Measurements from ENCODE around the gene GFPT2. TPM values are rescaled to one million over a fixed set of nuclear protein-coding genes. Genes with fewer than 3 reads are reported as not detected.

The GFPT2 gene
- total RNA-seq, 1 donor from 2014 or later = 70.7 TPM

GRCh38 chr5:180381851-180382480 lies 28.8 kb upstream of the GFPT2 start:
- Mint-ChIP-seq H3K9me3 (ENCODE audit: unreplicated experiment) (no peaks in the 10 kb centered on the region), H3K4me3 (ENCODE audit: unreplicated experiment) (no peak overlapping the region), H3K36me3 (ENCODE audit: unreplicated experiment) (no peaks in the 10 kb centered on the region), H3K4me1 (ENCODE audit: unreplicated experiment) (peaks cover 15% of the 10 kb centered on the region), H3K27me3 (ENCODE audit: unreplicated experiment) (peaks cover 3% of the 10 kb centered on the region), H3K27ac (ENCODE audit: unreplicated experiment) (no peak overlapping the region)
- no peak for DNase-seq (ENCODE audit: extremely low spot score, unreplicated experiment)
- no peak for TF ChIP-seq CTCF (IDR thresholded peaks at IDR 0.05)

GRCh38 chr5:180381428-180381827 lies 28.3 kb upstream of the GFPT2 start:
- peaks cover 3% of the 10 kb centered on the region for H3K27me3 Mint-ChIP-seq (ENCODE audit: unreplicated experiment)
- H3K9me3 Mint-ChIP-seq (ENCODE audit: unreplicated experiment) = no peaks in the 10 kb centered on the region
- peaks cover 15% of the 10 kb centered on the region for H3K4me1 Mint-ChIP-seq (ENCODE audit: unreplicated experiment)
- H3K27ac Mint-ChIP-seq (ENCODE audit: unreplicated experiment) = no peak overlapping the region
- no peak overlapping the region for H3K4me3 Mint-ChIP-seq (ENCODE audit: unreplicated experiment)
- no peaks in the 10 kb centered on the region for H3K36me3 Mint-ChIP-seq (ENCODE audit: unreplicated experiment)
- no peak for TF ChIP-seq CTCF (IDR thresholded peaks at IDR 0.05)
- DNase-seq (ENCODE audit: extremely low spot score, unreplicated experiment) = no peak

GRCh38 chr5:180380856-180381255 lies 27.7 kb upstream of the GFPT2 start:
- no peak for TF ChIP-seq CTCF (IDR thresholded peaks at IDR 0.05)
- H3K9me3 Mint-ChIP-seq (ENCODE audit: unreplicated experiment) = no peaks in the 10 kb centered on the region
- no peak overlapping the region for H3K4me3 Mint-ChIP-seq (ENCODE audit: unreplicated experiment)
- H3K4me1 Mint-ChIP-seq (ENCODE audit: unreplicated experiment) = peaks cover 15% of the 10 kb centered on the region
- DNase-seq (ENCODE audit: extremely low spot score, unreplicated experiment) = no peak
- peaks cover 3% of the 10 kb centered on the region for H3K27me3 Mint-ChIP-seq (ENCODE audit: unreplicated experiment)
- no peaks in the 10 kb centered on the region for H3K36me3 Mint-ChIP-seq (ENCODE audit: unreplicated experiment)
- H3K27ac Mint-ChIP-seq (ENCODE audit: unreplicated experiment) = peak overlapping the region; percentile 31

GRCh38 chr5:180380441-180380840 lies 27.3 kb upstream of the GFPT2 start:
- TF ChIP-seq CTCF (IDR thresholded peaks at IDR 0.05) = no peak
- H3K27me3 Mint-ChIP-seq (ENCODE audit: unreplicated experiment) = peaks cover 3% of the 10 kb centered on the region
- DNase-seq (ENCODE audit: extremely low spot score, unreplicated experiment) = no peak
- no peak overlapping the region for H3K27ac Mint-ChIP-seq (ENCODE audit: unreplicated experiment)
- H3K4me3 Mint-ChIP-seq (ENCODE audit: unreplicated experiment) = no peak overlapping the region
- no peaks in the 10 kb centered on the region for H3K9me3 Mint-ChIP-seq (ENCODE audit: unreplicated experiment)
- no peaks in the 10 kb centered on the region for H3K36me3 Mint-ChIP-seq (ENCODE audit: unreplicated experiment)
- H3K4me1 Mint-ChIP-seq (ENCODE audit: unreplicated experiment) = peaks cover 15% of the 10 kb centered on the region

- no peak for DNase-seq (ENCODE audit: extremely low spot score, unreplicated experiment)
- Mint-ChIP-seq H3K9me3 (ENCODE audit: unreplicated experiment) (no peaks in the 10 kb centered on the region), H3K27ac (ENCODE audit: unreplicated experiment) (no peak overlapping the region), H3K27me3 (ENCODE audit: unreplicated experiment) (peaks cover 3% of the 10 kb centered on the region), H3K4me3 (ENCODE audit: unreplicated experiment) (no peak overlapping the region), H3K4me1 (ENCODE audit: unreplicated experiment) (peaks cover 15% of the 10 kb centered on the region), H3K36me3 (ENCODE audit: unreplicated experiment) (no peaks in the 10 kb centered on the region)
- no peak for TF ChIP-seq CTCF (IDR thresholded peaks at IDR 0.05)
Measured at GRCh38 chr5:180379355-180380070, 26.4 kb upstream of the GFPT2 start.

Measured in osteocyte (in vitro differentiated cells).